GM20000 (cell line): ENCODE measurements around the gene RAB40A.
"Not testable (repeated sequence)": the region's sequence is repeated elsewhere in the genome, so short reads cannot be mapped to it uniquely, and the experiment has no call there.

Source experiments
- DNase-seq: peaks from one replicate; pipeline ENCODE4 v3.0.0; 2012; ENCODE audit warnings: low spot score
- CTCF ChIP-seq: IDR thresholded peaks from 2 replicates; pipeline ENCODE4 v1.5.1; 2012; ENCODE audit warnings: mild to moderate bottlenecking, control low read depth; ENCODE audit errors: extremely low read depth, missing control alignments

Gene RAB40A

GRCh38 chrX:103488332-103488731 lies 31.0 kb downstream of the RAB40A start:
- no peak for DNase-seq
- no peak for TF ChIP-seq CTCF

GRCh38 chrX:103483720-103484119 lies 35.6 kb downstream of the RAB40A start:
- no peak for DNase-seq
- TF ChIP-seq CTCF = no peak

GRCh38 chrX:103480526-103480925 lies 38.8 kb downstream of the RAB40A start:
- TF ChIP-seq CTCF = no peak
- DNase-seq = no peak

- DNase-seq = no peak
- TF ChIP-seq CTCF = no peak
Measured at GRCh38 chrX:103477496-103477895, 41.8 kb downstream of the RAB40A start.

- no peak for TF ChIP-seq CTCF
- DNase-seq = no peak
Measured at GRCh38 chrX:103475381-103475780, 43.9 kb downstream of the RAB40A start.

- DNase-seq = not testable (repeated sequence)
Measured at GRCh38 chrX:103469977-103470376, 49.3 kb downstream of the RAB40A start.

GRCh38 chrX:103467887-103468286 lies 51.4 kb downstream of the RAB40A start:
- TF ChIP-seq CTCF = no peak

GRCh38 chrX:103467156-103467555 lies 52.1 kb downstream of the RAB40A start:
- no peak for DNase-seq
- TF ChIP-seq CTCF = no peak

More at GRCh38 chrX:103467887-103468286, 51.4 kb downstream of the RAB40A start:
- no peak for DNase-seq
